IMR-90 (cell line): ENCODE results near the gene NTNG2. TPM values are rescaled to one million over a fixed set of nuclear protein-coding genes. Genes with fewer than 3 reads are reported as not detected.

Experiments used
- ATAC-seq: fragments of 200-7000 bp; cut with Tn5 transposase; 2 replicates; pipeline ENCODE4 v1.9.1; 2020; ENCODE audit warnings: low read depth, mild to moderate bottlenecking, moderate library complexity
- BruUV-seq: library from RNA; stranded (reverse); fragments of 400-500 nt; replicated peaks from 2 replicates; lab custom pipeline; 2021; lab: Mats Ljungman, UMichigan
- CTCF ChIA-PET: fragments of 300-600 bp; formaldehyde crosslinking; extraction: SDS; loops from one replicate; lab custom pipeline; 2021; ENCODE audit warnings: antibody characterized with exemption; lab: Yijun Ruan, JAX
- POLR2A ChIA-PET: fragments of 300-600 bp; sonication (Branson Sonifier 250); formaldehyde crosslinking; loops from one replicate; lab custom pipeline; 2022; ENCODE audit warnings: antibody characterized with exemption; ENCODE audit not compliant: unreplicated experiment; lab: Charles Lee
- DNase-seq: peaks from one replicate; pipeline ENCODE4 v3.0.0; 2013
- H2AFZ ChIP-seq: replicated peaks from 2 replicates; pipeline ENCODE3; 2013; ENCODE audit warnings: low read length, mild to moderate bottlenecking; ENCODE audit not compliant: poor library complexity
- H2AK5ac ChIP-seq: 2 replicates; pipeline ENCODE4 v1.6.1; 2013; ENCODE audit warnings: low read depth, low read length, inconsistent platforms
- H2AK9ac ChIP-seq: replicated peaks from 2 replicates; pipeline ENCODE3; 2013; ENCODE audit warnings: mild to moderate bottlenecking, low read depth, low read length, moderate library complexity; ENCODE audit not compliant: poor library complexity
- H2BK120ac ChIP-seq: 2 replicates; pipeline ENCODE4 v1.6.1; 2013; ENCODE audit warnings: low read depth, low read length, inconsistent platforms
- H2BK15ac ChIP-seq: 3 replicates; pipeline ENCODE4 v1.6.1; 2013; ENCODE audit warnings: low read depth, low read length, inconsistent platforms
- H2BK20ac ChIP-seq: 2 replicates; pipeline ENCODE4 v1.6.1; 2013; ENCODE audit warnings: low read depth, mild to moderate bottlenecking, inconsistent platforms, low read length, moderate library complexity
- H2BK5ac ChIP-seq: 2 replicates; pipeline ENCODE4 v1.6.1; 2013; ENCODE audit warnings: mild to moderate bottlenecking, low read depth, low read length, inconsistent platforms; ENCODE audit not compliant: poor library complexity, severe bottlenecking
- H3K14ac ChIP-seq: replicated peaks from 2 replicates; pipeline ENCODE4 v1.6.1; 2013; ENCODE audit warnings: low read depth, low read length, inconsistent platforms
- H3K18ac ChIP-seq: 2 replicates; pipeline ENCODE4 v1.6.1; 2013; ENCODE audit warnings: low read depth, low read length, control low read depth
- H3K23ac ChIP-seq: 2 replicates; pipeline ENCODE4 v1.6.1; 2013; ENCODE audit warnings: low read depth, low read length, inconsistent platforms
- H3K27ac ChIP-seq: 2 replicates; pipeline ENCODE4 v1.5.1; 2013; ENCODE audit warnings: mild to moderate bottlenecking, control low read depth, low read length; ENCODE audit not compliant: insufficient read depth
- H3K27me3 ChIP-seq: 2 replicates; pipeline ENCODE4 v1.6.1; 2013; ENCODE audit warnings: low read length; ENCODE audit not compliant: control insufficient read depth, insufficient read depth
- H3K36me3 ChIP-seq: 2 replicates; pipeline ENCODE4 v1.6.1; 2013; ENCODE audit warnings: low read length, mixed read lengths; ENCODE audit not compliant: control insufficient read depth, insufficient read depth
- H3K4ac ChIP-seq: 2 replicates; pipeline ENCODE4 v1.6.1; 2013; ENCODE audit warnings: low read depth, low read length, inconsistent platforms
- H3K4me1 ChIP-seq: 2 replicates; pipeline ENCODE4 v1.6.1; 2013; ENCODE audit warnings: low read length, mixed read lengths; ENCODE audit not compliant: control insufficient read depth, insufficient read depth
- H3K4me2 ChIP-seq: 2 replicates; pipeline ENCODE4 v1.6.1; 2013; ENCODE audit warnings: low read depth, mild to moderate bottlenecking, control low read depth, low read length, moderate library complexity
- H3K4me3 ChIP-seq: 2 replicates; pipeline ENCODE4 v1.5.1; 2013; ENCODE audit warnings: low read depth, mild to moderate bottlenecking, control low read depth, low read length, moderate library complexity; ENCODE audit not compliant: insufficient read depth
- H3K56ac ChIP-seq: 2 replicates; pipeline ENCODE4 v1.6.1; 2013; ENCODE audit warnings: low read length, inconsistent platforms; ENCODE audit not compliant: insufficient read depth; ENCODE audit errors: extremely low read depth
- H3K79me1 ChIP-seq, 2 experiments: 2 replicates each; pipeline ENCODE4 v1.6.1; 2013; ENCODE audit warnings: low read length in 2 of 2, inconsistent platforms in 1 of 2, low read depth in 1 of 2
- H3K9ac ChIP-seq: 2 replicates; pipeline ENCODE4 v1.6.1; 2013; ENCODE audit warnings: low read depth, low read length, control low read depth
- H3K9me1 ChIP-seq: 2 replicates; pipeline ENCODE4 v1.6.1; 2013; ENCODE audit warnings: low read length, inconsistent platforms; ENCODE audit not compliant: insufficient read depth
- H3K9me3 ChIP-seq: 2 replicates; pipeline ENCODE4 v1.6.1; 2013; ENCODE audit warnings: low read length; ENCODE audit not compliant: control insufficient read depth, insufficient read depth
- H4K20me1 ChIP-seq: 2 replicates; pipeline ENCODE4 v1.6.1; 2013; ENCODE audit warnings: low read length, inconsistent platforms; ENCODE audit not compliant: insufficient read depth
- H4K5ac ChIP-seq: 2 replicates; pipeline ENCODE4 v1.6.1; 2013; ENCODE audit warnings: mild to moderate bottlenecking, low read depth, low read length, control low read depth
- H4K8ac ChIP-seq, 2 experiments: 2 replicates each; pipeline ENCODE4 v1.6.1; 2013; ENCODE audit warnings: low read depth in 2 of 2, low read length in 2 of 2, control low read depth in 1 of 2, inconsistent platforms in 1 of 2
- H4K91ac ChIP-seq: 2 replicates; pipeline ENCODE4 v1.6.1; 2013; ENCODE audit warnings: low read depth, low read length, inconsistent platforms; ENCODE audit not compliant: insufficient read depth
- BHLHE40 ChIP-seq: fragments of 150-350 bp; IDR thresholded peaks from 2 replicates; pipeline ENCODE4 v1.6.1; 2016; ENCODE audit warnings: mild to moderate bottlenecking, low read depth, low read length
- FOS ChIP-seq: fragments of 150-350 bp; IDR thresholded peaks from 2 replicates; pipeline ENCODE4 v1.6.1; 2016; ENCODE audit warnings: low read depth, low read length
- MXI1 ChIP-seq: IDR thresholded peaks from 2 replicates; pipeline ENCODE4 v1.6.1; 2012; ENCODE audit warnings: low read depth, mild to moderate bottlenecking, low read length, moderate library complexity, borderline replicate concordance
- RCOR1 ChIP-seq: IDR thresholded peaks from 2 replicates; pipeline ENCODE4 v1.6.1; 2012; ENCODE audit warnings: mild to moderate bottlenecking, low read length, improper control_type of control experiment; ENCODE audit not compliant: insufficient replicate concordance
- RFX5 ChIP-seq: IDR thresholded peaks from 2 replicates; pipeline ENCODE4 v1.8.0; 2012; ENCODE audit warnings: low read depth, mild to moderate bottlenecking, low read length, moderate library complexity
- WGBS, 2 experiments: methylation state at CpG; one replicate each; pipeline versions ENCODE4 v1.1.5 to v1.1.7; 2013; ENCODE audit warnings: missing lambda C conversion rate in 2 of 2; ENCODE audit not compliant: insufficient read length in 1 of 2; ENCODE audit errors: extremely low coverage in 2 of 2; 5-methylcytosine and 5-hydroxymethylcytosine counted together
- dilution Hi-C: fragments of 300-500 bp; cut with HindIII; formaldehyde crosslinking; loops from one replicate; pipeline ENCODE4 v1.14.3; 2018; ENCODE audit warnings: low sequenced_read_pairs; ENCODE audit not compliant: unreplicated experiment
- in situ Hi-C: fragments of 300-500 bp; cut with MboI; formaldehyde crosslinking; loops from 3 replicates; pipeline ENCODE4 v1.14.3; 2019; ENCODE audit warnings: low sequenced_read_pairs, inconsistent platforms, mixed read lengths
- intact Hi-C: fragments of 100-400 bp; cut with micrococcal nuclease; formaldehyde crosslinking; loops from 2 replicates; pipeline ENCODE4 v1.10.0; 2022
- polyA plus RNA-seq, 3 experiments: library from polyadenylated mRNA; depleted of rRNA; stranded (reverse); fragments of >200 nt; gene quantifications; 2 replicates each; pipeline ENCODE4 v1.2.3, GENCODE V29; 2012; ENCODE audit warnings: low replicate concordance in 1 of 3
- total RNA-seq: library from RNA; depleted of rRNA; stranded (reverse); fragments of >200 nt; gene quantifications from 2 replicates; pipeline ENCODE4 v1.2.3, GENCODE V29; 2012
- TF ChIP-seq, protein P1 (sequence below): conservative IDR thresholded peaks from 2 replicates; pipeline ENCODE4 v1.5.1; 2012; ENCODE audit warnings: mild to moderate bottlenecking, low read depth, low read length, improper control_type of control experiment
- TF ChIP-seq, protein P2 (sequence below): fragments of 150-350 bp; IDR thresholded peaks from 2 replicates; pipeline ENCODE4 v1.6.1; 2017; ENCODE audit warnings: mild to moderate bottlenecking, antibody characterized with exemption, low read length, low read depth

NTNG2 gene
- total and polyA plus RNA-seq, 2 of the 4 experiments (the other 2 are of a cell fraction), result 0.54 to 0.84 TPM

DNA sequence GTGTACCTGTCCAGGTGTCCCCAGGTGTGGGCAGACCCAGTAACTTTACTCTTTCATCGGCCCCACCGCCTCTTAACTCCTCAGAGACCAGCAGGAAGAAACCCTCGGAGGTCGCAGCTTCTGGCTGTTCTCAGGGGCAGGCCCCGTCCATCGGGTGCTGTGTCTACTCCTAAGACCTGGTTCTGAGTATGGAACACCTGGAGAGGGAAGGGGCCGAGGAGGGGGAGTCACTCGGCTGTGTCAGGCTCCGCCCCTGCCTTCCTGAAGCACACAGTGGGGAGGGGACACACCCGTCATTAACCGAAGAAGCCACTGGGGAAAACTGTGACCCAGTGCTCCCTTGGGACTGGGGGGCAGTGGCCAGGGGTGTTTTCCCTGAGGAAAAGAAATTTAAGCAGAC is 22.3 kb downstream of the NTNG2 start:
- Histone ChIP-seq H3K4me1 (no peaks in the 10 kb centered on the region), H3K9me1 (no peaks in the 10 kb centered on the region; the same call in 1 of the 2 replicates), H3K4me2 (no peak overlapping the region), H3K27ac (no peak overlapping the region), H2BK15ac (no peak overlapping the region), H4K20me1 (no peaks in the 10 kb centered on the region; the same call in none of the 2 replicates), H3K4ac (no peak overlapping the region), H3K56ac (no peak overlapping the region), H3K4me3 (no peak overlapping the region), H2AK5ac (no peak overlapping the region), H4K8ac (no peak overlapping the region), H3K9ac (no peak overlapping the region), H3K14ac (no peak overlapping the region), H2BK120ac (no peak overlapping the region), H4K5ac (no peak overlapping the region), H2BK5ac (no peak overlapping the region), H2AFZ (no peak overlapping the region), H4K91ac (no peak overlapping the region), H3K36me3 (no peaks in the 10 kb centered on the region), H3K23ac (no peak overlapping the region), H3K27me3 (peaks cover 67% of the 10 kb centered on the region), H3K18ac (no peak overlapping the region), H2BK20ac (no peak overlapping the region), H2AK9ac (no peak overlapping the region), H3K9me3 (no peaks in the 10 kb centered on the region), H3K79me1 (no peaks in the 10 kb centered on the region)
- intact Hi-C loops (no loop called here), in situ Hi-C loops (no loop called here), dilution Hi-C loops (no loop called here)
- no TSS peak for BruUV-seq
- no peak for DNase-seq
- no CpG with 5 or more reads among the region's 11 CpGs for WGBS, 2 experiments
- ChIA-PET POLR2A (no interaction called here), CTCF (no interaction called here)
- ATAC-seq, result no peak
- TF ChIP-seq MXI1 (no peak), RCOR1 (no peak), BHLHE40 (no peak), RFX5 (no peak), FOS (no peak)
- TF ChIP-seq, protein P1, sequence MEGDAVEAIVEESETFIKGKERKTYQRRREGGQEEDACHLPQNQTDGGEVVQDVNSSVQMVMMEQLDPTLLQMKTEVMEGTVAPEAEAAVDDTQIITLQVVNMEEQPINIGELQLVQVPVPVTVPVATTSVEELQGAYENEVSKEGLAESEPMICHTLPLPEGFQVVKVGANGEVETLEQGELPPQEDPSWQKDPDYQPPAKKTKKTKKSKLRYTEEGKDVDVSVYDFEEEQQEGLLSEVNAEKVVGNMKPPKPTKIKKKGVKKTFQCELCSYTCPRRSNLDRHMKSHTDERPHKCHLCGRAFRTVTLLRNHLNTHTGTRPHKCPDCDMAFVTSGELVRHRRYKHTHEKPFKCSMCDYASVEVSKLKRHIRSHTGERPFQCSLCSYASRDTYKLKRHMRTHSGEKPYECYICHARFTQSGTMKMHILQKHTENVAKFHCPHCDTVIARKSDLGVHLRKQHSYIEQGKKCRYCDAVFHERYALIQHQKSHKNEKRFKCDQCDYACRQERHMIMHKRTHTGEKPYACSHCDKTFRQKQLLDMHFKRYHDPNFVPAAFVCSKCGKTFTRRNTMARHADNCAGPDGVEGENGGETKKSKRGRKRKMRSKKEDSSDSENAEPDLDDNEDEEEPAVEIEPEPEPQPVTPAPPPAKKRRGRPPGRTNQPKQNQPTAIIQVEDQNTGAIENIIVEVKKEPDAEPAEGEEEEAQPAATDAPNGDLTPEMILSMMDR, result no peak
- TF ChIP-seq, protein P2, sequence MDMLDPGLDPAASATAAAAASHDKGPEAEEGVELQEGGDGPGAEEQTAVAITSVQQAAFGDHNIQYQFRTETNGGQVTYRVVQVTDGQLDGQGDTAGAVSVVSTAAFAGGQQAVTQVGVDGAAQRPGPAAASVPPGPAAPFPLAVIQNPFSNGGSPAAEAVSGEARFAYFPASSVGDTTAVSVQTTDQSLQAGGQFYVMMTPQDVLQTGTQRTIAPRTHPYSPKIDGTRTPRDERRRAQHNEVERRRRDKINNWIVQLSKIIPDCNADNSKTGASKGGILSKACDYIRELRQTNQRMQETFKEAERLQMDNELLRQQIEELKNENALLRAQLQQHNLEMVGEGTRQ, result no peak
